Measurements from ENCODE around the gene MICOS13.
A peak's percentile ranks its signal among the peaks of the same experiment; 100 is the strongest.

Gene MICOS13

DNA sequence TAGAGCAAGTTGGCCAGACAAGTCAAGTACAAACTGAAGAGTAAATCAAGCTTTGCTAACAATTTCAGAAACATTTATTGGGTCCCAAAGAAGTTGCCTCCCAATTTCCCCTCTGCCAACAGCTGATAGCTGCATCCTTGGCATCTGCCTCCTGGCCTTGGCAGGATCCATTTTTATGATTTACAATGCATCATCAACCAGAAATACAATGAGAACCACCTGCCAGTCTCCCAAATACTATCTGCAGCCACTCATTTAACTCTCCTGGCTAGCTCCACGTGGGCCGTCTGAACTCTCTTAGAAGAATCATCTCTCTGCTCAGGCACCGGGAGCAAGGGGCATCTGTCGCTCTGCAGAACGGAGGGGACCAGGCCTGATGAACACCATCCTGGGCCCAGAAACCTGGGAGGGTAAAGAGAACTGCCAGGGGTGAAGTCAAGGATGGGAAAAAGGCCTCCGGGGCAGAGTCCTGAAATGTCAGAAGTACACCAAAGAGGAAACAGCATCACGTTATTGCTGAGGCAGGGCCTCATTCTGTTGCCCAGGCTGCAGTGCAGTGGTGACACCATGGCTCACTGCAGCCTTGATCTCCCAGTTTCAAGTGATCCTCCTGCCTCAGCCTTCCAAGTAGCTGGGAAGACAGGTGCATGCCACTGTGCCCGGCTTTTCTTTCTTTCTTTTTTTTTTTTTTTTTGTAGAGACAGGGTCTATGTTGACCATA lies 37.1 kb upstream of the MICOS13 start:
- TF ChIP-seq, protein P1, sequence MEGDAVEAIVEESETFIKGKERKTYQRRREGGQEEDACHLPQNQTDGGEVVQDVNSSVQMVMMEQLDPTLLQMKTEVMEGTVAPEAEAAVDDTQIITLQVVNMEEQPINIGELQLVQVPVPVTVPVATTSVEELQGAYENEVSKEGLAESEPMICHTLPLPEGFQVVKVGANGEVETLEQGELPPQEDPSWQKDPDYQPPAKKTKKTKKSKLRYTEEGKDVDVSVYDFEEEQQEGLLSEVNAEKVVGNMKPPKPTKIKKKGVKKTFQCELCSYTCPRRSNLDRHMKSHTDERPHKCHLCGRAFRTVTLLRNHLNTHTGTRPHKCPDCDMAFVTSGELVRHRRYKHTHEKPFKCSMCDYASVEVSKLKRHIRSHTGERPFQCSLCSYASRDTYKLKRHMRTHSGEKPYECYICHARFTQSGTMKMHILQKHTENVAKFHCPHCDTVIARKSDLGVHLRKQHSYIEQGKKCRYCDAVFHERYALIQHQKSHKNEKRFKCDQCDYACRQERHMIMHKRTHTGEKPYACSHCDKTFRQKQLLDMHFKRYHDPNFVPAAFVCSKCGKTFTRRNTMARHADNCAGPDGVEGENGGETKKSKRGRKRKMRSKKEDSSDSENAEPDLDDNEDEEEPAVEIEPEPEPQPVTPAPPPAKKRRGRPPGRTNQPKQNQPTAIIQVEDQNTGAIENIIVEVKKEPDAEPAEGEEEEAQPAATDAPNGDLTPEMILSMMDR (IDR thresholded peaks at IDR 0.05; ENCODE audit: low read depth, low read length) = no peak
- peak overlapping the region; percentile 97 for H3K4me3 ChIP-seq (ENCODE audit: low read depth, low read length)

DNA sequence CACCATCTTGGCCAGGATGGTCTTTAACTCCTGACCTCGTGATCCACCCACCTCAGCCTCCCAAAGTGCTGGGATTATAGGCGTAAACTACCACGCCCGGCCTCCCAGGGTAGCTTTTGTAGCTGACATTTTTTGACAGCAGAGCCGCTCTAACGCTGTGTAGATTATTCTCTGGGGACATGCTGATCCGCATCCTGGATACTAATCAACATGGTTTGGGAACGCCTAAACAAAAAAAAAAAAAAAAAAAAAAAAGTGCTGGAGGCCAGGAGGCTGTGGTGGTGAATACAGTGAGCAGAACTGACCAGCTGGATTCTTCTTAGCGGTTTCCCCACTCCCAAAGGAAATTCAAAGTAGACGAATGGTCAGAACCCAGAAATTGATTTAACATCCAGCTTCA lies 34.5 kb upstream of the MICOS13 start:
- TF ChIP-seq, protein P1 (IDR thresholded peaks at IDR 0.05; ENCODE audit: low read depth, low read length) = no peak

DNA sequence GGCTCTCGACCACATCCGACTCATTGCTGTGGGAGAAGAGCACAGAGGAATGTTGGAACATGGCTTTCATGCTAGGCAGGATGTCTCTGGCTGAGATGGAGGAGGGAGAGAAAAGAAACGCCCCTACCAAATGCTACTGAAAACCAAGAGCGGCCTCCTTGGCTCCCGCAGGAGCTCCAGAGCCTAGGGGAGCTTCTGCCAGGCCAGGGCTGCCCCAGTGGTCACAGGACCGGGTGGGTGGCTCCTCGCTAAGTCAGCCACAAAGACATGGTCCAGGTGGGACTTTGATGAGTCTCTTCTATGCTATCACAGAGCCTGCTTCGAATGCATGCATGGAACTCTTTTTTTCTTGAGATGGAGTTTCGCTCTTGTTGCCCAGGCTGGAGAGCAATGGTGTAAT lies 32.9 kb upstream of the MICOS13 start:
- no peak overlapping the region for H3K4me3 ChIP-seq (ENCODE audit: low read depth, low read length)
- TF ChIP-seq, protein P1 (IDR thresholded peaks at IDR 0.05; ENCODE audit: low read depth, low read length) = no peak

More for the DNA sequence above, 34.5 kb upstream of the MICOS13 start:
- no peak overlapping the region for H3K4me3 ChIP-seq (ENCODE audit: low read depth, low read length)

DNA sequence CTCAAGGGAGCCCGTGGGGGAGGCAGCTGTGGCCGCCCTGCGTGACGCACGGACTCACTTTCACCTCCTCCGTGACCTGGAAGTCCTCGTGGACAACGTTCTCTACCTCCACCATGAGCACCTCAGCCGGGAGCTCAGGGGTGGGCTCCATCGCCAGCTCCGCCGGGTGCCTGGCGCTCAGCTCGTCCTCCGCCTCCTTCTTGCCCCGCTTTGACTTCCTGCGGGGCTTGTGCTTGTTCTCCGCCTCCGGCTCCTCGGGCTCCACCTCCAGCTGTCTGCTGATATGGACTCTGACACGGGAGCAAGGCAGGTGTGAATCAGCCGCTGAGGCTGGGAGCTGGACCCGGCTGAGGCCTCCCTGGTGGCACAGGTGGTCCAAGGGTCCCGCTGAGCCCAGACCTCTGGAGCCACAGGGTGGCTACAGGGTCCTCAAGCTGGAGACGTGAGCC lies 31.4 kb upstream of the MICOS13 start:
- no peak overlapping the region for H3K4me3 ChIP-seq (ENCODE audit: low read depth, low read length)
- TF ChIP-seq, protein P1 (IDR thresholded peaks at IDR 0.05; ENCODE audit: low read depth, low read length) = no peak

DNA sequence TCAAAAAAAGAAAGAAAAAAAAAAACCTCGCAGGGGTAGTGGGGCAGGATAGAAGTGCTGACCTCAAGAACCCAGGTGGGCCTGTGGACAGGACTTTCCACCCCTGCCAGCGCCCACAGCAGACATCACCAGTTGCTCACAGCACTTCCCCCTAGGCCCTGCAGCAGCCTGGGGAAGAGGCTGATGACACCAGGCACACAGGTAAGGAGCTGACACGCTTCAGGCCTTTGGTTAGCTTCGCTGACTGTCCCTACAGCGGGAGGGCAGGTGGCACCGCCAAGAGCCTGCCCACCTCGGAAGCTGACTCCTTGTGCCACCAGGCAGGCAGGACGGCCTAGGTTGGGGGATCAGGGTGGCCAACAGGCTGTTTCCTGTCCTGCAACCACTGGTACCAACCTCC lies 30.7 kb upstream of the MICOS13 start:
- TF ChIP-seq, protein P1 (IDR thresholded peaks at IDR 0.05; ENCODE audit: low read depth, low read length) = no peak
- H3K4me3 ChIP-seq (ENCODE audit: low read depth, low read length) = no peak overlapping the region

DNA sequence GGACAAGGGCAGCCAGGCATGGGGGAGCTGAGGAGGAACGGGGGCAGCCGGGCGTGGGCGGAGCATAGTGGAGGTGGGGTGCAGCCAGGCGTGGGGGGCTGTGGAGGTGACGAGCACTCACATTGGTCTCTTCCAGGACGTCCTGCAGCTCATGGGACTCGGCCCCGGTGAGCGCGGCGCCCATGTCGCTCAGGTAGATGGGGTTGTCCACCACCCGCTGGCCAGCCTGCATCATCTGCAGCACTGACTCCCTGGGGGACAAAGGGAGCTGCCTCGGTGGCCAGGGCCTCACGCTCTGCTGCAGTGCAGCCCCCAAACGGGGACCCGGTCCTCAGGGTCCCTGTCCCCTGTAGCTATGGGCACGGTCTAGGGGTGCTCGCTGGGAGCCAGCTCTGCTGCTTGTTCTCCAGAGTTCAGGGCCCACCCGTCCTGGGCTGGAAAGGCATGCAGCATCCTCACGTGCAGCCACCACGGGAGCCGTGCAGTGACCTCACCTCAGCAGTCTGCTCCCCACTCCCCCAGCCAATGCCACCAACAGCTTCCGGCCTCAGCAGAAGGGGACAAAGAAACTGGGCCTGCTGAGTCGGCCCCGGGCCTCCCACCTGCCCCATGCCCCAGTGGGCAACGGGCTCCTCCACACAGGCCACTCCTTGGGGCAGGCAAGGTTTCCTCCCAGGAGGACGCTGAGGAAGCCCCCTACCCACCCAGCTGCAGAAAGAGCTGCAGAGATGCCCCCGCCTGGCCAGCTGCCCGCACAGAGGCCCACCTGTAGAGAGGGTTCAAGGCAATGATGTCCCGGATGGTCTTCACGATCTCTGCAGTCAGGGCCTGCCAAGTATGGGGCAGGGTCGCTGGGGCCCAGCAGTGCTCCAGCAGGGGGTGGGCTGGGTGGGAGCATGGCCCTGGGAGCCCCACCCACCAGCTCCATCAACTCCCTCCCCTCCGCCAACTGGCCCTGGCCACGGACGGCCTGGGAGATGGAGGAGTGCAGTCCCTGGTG lies 27.6 kb upstream of the MICOS13 start:
- no peak overlapping the region for H3K4me3 ChIP-seq (ENCODE audit: low read depth, low read length)
- TF ChIP-seq, protein P1 (IDR thresholded peaks at IDR 0.05; ENCODE audit: low read depth, low read length) = no peak

Measured in WI38 (cell line).